ENCODE results near the gene TCF15.

GRCh38 chr20:600736-601135 lies 9.4 kb downstream of the TCF15 start:
- TF ChIP-seq CTCF (IDR thresholded peaks at IDR 0.05; ENCODE audit: low read depth, low read length) (no peak), EZH2phosphoT487 (IDR thresholded peaks at IDR 0.05; ENCODE audit: low read depth) (no peak)

All from OCI-LY3 (cell line).